ENCODE data around the gene MEST.
"Not testable (repeated sequence)": the region's sequence is repeated elsewhere in the genome, so short reads cannot be mapped to it uniquely, and the experiment has no call there.

Gene MEST

GRCh38 chr7:130524628-130525027 is 32.7 kb downstream of the MEST start:
- H3K9me2 ChIP-seq (ENCODE audit: low read depth, low read length) = no peaks in the 10 kb centered on the region
- no peak overlapping the region for H3K4me2 ChIP-seq (ENCODE audit: low read length)
- H3K4me1 ChIP-seq (ENCODE audit: insufficient read depth, low read length, severe bottlenecking) = no peaks in the 10 kb centered on the region
- H3K27me3 ChIP-seq (ENCODE audit: insufficient read depth, low read length) = no peaks in the 10 kb centered on the region
- no peaks in the 10 kb centered on the region for H3K9me3 ChIP-seq (ENCODE audit: low read length)
- H3K27ac ChIP-seq (ENCODE audit: low read depth, low read length, poor library complexity, severe bottlenecking) = no peak overlapping the region
- H2AFZ ChIP-seq (ENCODE audit: low read length) = no peak overlapping the region
- H3K4me3 ChIP-seq (ENCODE audit: low read depth, low read length, poor library complexity, severe bottlenecking) = no peak overlapping the region
- H3K9ac ChIP-seq (ENCODE audit: low read length) = no peak overlapping the region
- no peaks in the 10 kb centered on the region for H3F3A ChIP-seq (ENCODE audit: insufficient read depth, low read length)
- no peaks in the 10 kb centered on the region for H3K79me2 ChIP-seq (ENCODE audit: insufficient read depth, low read length)
- H4K20me1 ChIP-seq (ENCODE audit: insufficient read depth, low read length) = no peaks in the 10 kb centered on the region
- peaks cover 2% of the 10 kb centered on the region; the same call in 1 of the 2 replicates for H3K36me3 ChIP-seq (ENCODE audit: insufficient read depth, low read length)
- TF ChIP-seq EZH2 (IDR thresholded peaks at IDR 0.05; ENCODE audit: borderline replicate concordance, low read length) (no peak), CTCF (IDR thresholded peaks at IDR 0.05; ENCODE audit: low read length) (no peak)

DNA sequence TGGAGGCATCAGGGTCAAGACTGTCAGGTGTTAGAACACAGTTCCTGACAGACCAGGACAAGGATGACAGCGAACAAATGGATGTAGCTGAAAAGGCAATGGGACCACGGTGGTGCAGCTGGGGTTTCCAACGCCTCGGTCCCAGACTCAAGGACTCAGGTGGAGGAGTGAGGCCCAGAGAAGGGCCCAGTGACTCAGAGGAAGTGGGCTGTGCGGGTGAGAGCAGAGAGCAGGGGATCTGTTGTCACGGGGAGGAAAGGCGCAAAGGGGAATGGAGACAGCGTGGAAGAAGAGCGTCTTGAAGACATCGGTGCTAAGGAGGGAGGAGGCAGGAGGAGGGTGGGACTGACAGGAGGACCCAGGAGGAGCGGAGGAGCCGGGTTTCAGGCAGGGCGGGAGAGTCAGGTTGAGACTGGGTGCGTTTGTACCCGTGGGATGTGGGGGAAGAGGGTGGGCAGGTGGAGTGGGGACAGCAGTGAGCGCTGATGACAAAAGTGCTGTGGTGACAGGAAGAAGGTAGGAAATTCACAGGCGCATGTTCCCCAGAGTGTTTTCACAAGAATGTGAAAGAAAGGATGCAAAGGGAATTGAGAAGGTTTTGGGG is 36.0 kb downstream of the MEST start:
- H3K36me3 ChIP-seq (ENCODE audit: insufficient read depth, low read length); H3K4me3 ChIP-seq (ENCODE audit: low read depth, low read length, poor library complexity, severe bottlenecking); H3K27ac ChIP-seq (ENCODE audit: low read depth, low read length, poor library complexity, severe bottlenecking); H3K27me3 ChIP-seq (ENCODE audit: insufficient read depth, low read length); H3K9me3 ChIP-seq (ENCODE audit: low read length); H3K9ac ChIP-seq (ENCODE audit: low read length); H3K4me2 ChIP-seq (ENCODE audit: low read length); H4K20me1 ChIP-seq (ENCODE audit: insufficient read depth, low read length); H3F3A ChIP-seq (ENCODE audit: insufficient read depth, low read length); H3K9me2 ChIP-seq (ENCODE audit: low read depth, low read length); H2AFZ ChIP-seq (ENCODE audit: low read length); H3K79me2 ChIP-seq (ENCODE audit: insufficient read depth, low read length); H3K4me1 ChIP-seq (ENCODE audit: insufficient read depth, low read length, severe bottlenecking): not testable (repeated sequence)

DNA sequence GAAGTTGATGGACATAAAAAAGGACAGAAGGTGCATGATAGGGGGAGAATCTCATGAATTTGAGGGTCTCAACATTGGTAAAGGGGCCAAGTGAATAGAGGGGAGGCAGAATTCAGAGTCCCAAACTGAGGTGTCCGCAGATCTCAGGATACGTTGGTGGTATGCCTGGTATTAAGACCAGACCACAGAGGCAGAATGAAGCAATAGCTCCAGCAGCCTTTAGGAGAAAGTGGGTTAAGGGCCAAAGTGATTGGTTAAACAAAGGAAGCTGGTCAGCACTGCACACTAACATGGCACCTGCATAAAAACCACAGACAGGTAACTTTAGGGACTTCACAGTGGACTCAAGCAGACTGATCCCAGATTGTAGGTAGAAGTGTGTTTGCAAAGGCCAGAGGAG is 37.5 kb downstream of the MEST start:
- no peaks in the 10 kb centered on the region for H3K9me2 ChIP-seq (ENCODE audit: low read depth, low read length)
- no peak overlapping the region for H3K27ac ChIP-seq (ENCODE audit: low read depth, low read length, poor library complexity, severe bottlenecking)
- H3K79me2 ChIP-seq (ENCODE audit: insufficient read depth, low read length) = no peaks in the 10 kb centered on the region
- H3K4me1 ChIP-seq (ENCODE audit: insufficient read depth, low read length, severe bottlenecking) = no peaks in the 10 kb centered on the region
- no peaks in the 10 kb centered on the region for H4K20me1 ChIP-seq (ENCODE audit: insufficient read depth, low read length)
- H3K9me3 ChIP-seq (ENCODE audit: low read length) = no peaks in the 10 kb centered on the region
- no peak overlapping the region for H2AFZ ChIP-seq (ENCODE audit: low read length)
- H3K36me3 ChIP-seq (ENCODE audit: insufficient read depth, low read length) = peaks cover 3% of the 10 kb centered on the region; the same call in 1 of the 2 replicates
- no peak overlapping the region for H3K4me3 ChIP-seq (ENCODE audit: low read depth, low read length, poor library complexity, severe bottlenecking)
- H3F3A ChIP-seq (ENCODE audit: insufficient read depth, low read length) = no peaks in the 10 kb centered on the region
- no peak overlapping the region for H3K4me2 ChIP-seq (ENCODE audit: low read length)
- H3K27me3 ChIP-seq (ENCODE audit: insufficient read depth, low read length) = no peaks in the 10 kb centered on the region
- no peak overlapping the region for H3K9ac ChIP-seq (ENCODE audit: low read length)
- TF ChIP-seq CTCF (IDR thresholded peaks at IDR 0.05; ENCODE audit: low read length) (no peak), EZH2 (IDR thresholded peaks at IDR 0.05; ENCODE audit: borderline replicate concordance, low read length) (no peak)

DNA sequence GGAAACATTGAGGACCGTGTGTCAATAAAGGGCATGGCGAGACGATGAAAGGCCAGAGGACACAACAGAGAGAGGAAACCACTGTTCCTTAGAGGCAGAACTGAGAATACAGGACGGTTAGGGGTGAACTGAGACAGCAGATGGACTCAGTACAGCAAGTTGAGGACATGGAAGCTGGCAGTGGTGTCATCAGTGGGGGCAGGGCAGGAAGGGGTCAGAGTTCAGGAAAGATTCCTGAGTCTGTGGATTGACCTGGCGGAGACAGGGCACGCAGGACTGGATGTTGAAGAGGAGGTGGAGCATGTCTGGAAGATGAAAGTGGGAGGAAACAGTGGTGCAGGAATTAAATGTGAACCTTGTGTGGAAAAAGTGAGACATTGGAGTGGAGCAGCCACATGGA is 46.0 kb downstream of the MEST start:
- not testable (repeated sequence) for H3K4me1 ChIP-seq (ENCODE audit: insufficient read depth, low read length, severe bottlenecking); H3F3A ChIP-seq (ENCODE audit: insufficient read depth, low read length); H3K9ac ChIP-seq (ENCODE audit: low read length); H3K27ac ChIP-seq (ENCODE audit: low read depth, low read length, poor library complexity, severe bottlenecking); H3K9me3 ChIP-seq (ENCODE audit: low read length); H3K4me3 ChIP-seq (ENCODE audit: low read depth, low read length, poor library complexity, severe bottlenecking); H3K79me2 ChIP-seq (ENCODE audit: insufficient read depth, low read length); H2AFZ ChIP-seq (ENCODE audit: low read length); H3K27me3 ChIP-seq (ENCODE audit: insufficient read depth, low read length); H3K9me2 ChIP-seq (ENCODE audit: low read depth, low read length); H3K4me2 ChIP-seq (ENCODE audit: low read length); H4K20me1 ChIP-seq (ENCODE audit: insufficient read depth, low read length)
- H3K36me3 ChIP-seq (ENCODE audit: insufficient read depth, low read length) = peaks cover 20% of the 10 kb centered on the region

DNA sequence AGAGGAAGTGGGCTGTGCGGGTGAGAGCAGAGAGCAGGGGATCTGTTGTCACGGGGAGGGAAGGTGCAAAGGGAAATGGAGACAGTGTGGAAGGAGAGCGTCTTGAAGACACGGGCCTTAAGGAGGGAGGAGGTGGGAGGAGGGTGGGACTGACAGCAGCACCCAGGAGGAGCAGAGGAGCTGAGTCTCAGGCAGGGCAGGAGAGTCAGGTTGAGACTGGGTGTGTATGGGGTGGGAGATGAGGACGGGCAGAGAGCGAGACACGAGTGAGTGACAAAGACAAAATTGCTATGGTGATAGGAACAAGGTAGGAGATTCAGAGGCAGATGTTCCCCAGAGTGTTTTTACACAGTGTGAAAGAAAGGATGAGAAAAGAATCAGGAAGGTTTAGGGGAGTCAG is 49.4 kb downstream of the MEST start:
- not testable (repeated sequence) for H3K4me3 ChIP-seq (ENCODE audit: low read depth, low read length, poor library complexity, severe bottlenecking); H3K4me1 ChIP-seq (ENCODE audit: insufficient read depth, low read length, severe bottlenecking); H3K9ac ChIP-seq (ENCODE audit: low read length); H3K27ac ChIP-seq (ENCODE audit: low read depth, low read length, poor library complexity, severe bottlenecking); H3F3A ChIP-seq (ENCODE audit: insufficient read depth, low read length); H3K9me2 ChIP-seq (ENCODE audit: low read depth, low read length); H3K27me3 ChIP-seq (ENCODE audit: insufficient read depth, low read length); H4K20me1 ChIP-seq (ENCODE audit: insufficient read depth, low read length); H3K9me3 ChIP-seq (ENCODE audit: low read length); H3K79me2 ChIP-seq (ENCODE audit: insufficient read depth, low read length); H3K4me2 ChIP-seq (ENCODE audit: low read length); H2AFZ ChIP-seq (ENCODE audit: low read length)
- peaks cover 26% of the 10 kb centered on the region for H3K36me3 ChIP-seq (ENCODE audit: insufficient read depth, low read length)

- not testable (repeated sequence) for H3K79me2 ChIP-seq (ENCODE audit: insufficient read depth, low read length); H3K9ac ChIP-seq (ENCODE audit: low read length); H3K4me1 ChIP-seq (ENCODE audit: insufficient read depth, low read length, severe bottlenecking); H2AFZ ChIP-seq (ENCODE audit: low read length); H3K4me2 ChIP-seq (ENCODE audit: low read length); H3K4me3 ChIP-seq (ENCODE audit: low read depth, low read length, poor library complexity, severe bottlenecking); H3F3A ChIP-seq (ENCODE audit: insufficient read depth, low read length); H3K27ac ChIP-seq (ENCODE audit: low read depth, low read length, poor library complexity, severe bottlenecking); H3K9me3 ChIP-seq (ENCODE audit: low read length); H3K9me2 ChIP-seq (ENCODE audit: low read depth, low read length); H4K20me1 ChIP-seq (ENCODE audit: insufficient read depth, low read length); H3K27me3 ChIP-seq (ENCODE audit: insufficient read depth, low read length)
- peaks cover 26% of the 10 kb centered on the region for H3K36me3 ChIP-seq (ENCODE audit: insufficient read depth, low read length)
These were observed 50.4 kb downstream of the MEST start for GRCh38 chr7:130542297-130542696.
